Stimulated activated CD4-positive, alpha-beta T cell treated with anti-CD3 and anti-CD28 coated beads, TNF-alpha, amount 100 ng/mL, for 48 hours (primary cell): Measurements from ENCODE around the gene GNPDA1.

ENCODE experiments used
- DNase-seq, 3 donors: peaks; one replicate each; pipeline ENCODE4 v3.0.0-alpha.2; 2020; ENCODE audit warnings: low read depth in 3 of 3

GNPDA1 gene

DNA sequence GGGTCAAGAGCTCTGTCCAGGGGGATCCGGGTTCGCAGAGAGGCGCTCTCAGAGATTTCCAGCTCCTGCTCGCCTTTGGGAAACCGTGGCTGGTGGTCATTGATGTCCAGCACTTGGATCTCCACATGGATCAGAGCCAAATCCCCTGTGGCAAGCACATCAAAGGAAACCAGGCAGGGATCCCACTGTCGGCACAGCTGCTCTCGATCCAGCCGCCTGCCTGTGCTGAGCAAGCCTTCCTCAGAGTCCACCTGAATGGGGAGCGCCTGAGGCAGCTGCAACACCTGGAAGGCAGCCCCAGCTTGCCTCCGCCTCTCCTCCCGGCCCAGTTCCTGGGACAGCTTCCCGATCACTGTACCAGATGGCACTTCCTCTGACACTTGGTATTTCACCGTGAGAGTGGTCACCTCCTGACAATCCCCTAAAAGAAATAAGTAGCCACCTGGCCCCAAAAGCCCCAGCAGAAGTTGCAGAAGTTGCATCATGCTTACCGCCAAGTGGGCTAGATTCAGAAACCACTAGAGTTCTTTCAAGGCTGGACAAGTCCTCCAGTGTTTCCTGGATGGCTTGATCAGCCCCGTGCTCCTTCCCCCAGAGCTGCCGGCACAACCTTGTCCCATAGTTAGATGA, 55.3 kb downstream of the GNPDA1 start:
- DNase-seq = no peak

DNA sequence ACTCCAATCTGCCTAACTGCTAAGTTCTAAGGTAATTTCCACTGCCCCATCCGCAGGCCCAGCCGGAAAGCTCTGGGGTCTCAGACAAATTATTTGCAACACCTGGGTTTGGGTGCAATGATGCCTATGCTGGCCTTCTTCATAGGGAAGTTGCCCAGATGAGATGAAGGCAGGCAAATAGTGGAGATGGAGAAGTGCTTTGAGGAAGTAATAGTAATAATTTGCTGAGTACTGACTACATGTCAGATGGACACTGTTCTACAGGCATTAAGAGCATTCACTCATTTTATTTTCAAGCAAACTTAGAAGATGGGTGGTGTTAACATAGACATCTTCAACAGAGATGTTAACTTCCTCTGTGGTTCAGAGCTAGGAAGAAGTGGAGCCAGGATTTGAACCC, 58.6 kb downstream of the GNPDA1 start:
- no peak for DNase-seq

DNA sequence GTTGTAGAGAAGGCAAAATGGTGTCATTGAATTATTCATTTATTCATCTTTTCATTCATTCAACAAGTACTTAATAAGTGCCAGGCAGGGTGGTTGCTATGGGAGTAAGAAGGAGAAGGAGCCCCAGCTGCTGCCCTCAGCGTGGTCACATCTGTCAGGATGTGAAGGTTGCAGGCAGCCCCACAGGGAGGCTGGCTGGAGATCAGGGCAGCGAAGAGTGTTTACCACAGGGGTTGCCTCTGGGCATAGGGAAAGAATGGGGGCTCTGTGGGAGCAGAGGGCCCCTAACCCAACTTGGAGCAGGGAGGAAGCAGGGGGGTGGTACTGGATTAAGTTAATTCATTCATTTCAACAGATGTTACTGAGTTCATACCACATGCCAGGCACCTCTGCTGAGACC, 60.8 kb downstream of the GNPDA1 start:
- DNase-seq = no peak

DNA sequence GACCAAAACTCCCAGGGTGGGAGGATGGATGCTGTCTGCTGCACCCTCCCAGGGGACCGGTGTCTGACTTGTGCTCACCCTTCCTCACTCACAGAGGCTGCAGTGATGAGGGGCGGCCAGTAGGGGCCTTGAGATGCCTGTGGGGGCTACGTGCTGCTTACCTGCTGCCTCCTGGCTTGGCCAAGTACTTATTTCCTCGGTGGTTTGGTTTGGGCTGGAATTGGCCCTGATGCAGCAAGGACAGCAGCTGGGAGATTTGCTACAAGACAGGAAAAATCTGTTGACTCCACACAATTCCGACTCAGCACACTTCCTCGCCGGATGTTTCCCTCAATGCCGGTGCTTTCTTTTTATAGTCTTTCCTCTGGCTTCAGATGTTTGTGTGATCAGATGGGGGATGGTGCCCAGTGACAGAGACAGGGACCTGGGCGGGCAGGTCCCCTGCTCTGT, 61.5 kb downstream of the GNPDA1 start:
- DNase-seq = no peak
